Brain pericyte (primary cell): ENCODE measurements around the gene ALG14.

Source experiments
- DNase-seq: peaks from one replicate; pipeline ENCODE4 v3.0.0-alpha.2; 2012; ENCODE audit warnings: low read depth, low spot score

ALG14 gene

GRCh38 chr1:94981575-94981973, 91.2 kb downstream of the ALG14 start:
- DNase-seq, result no peak

- DNase-seq, result no peak
These were observed 91.9 kb downstream of the ALG14 start for GRCh38 chr1:94980582-94981574.

GRCh38 chr1:94979656-94980581, 92.8 kb downstream of the ALG14 start:
- no peak for DNase-seq

GRCh38 chr1:94979131-94979530, 93.6 kb downstream of the ALG14 start:
- no peak for DNase-seq

- DNase-seq, result no peak
These were observed 94.3 kb downstream of the ALG14 start for GRCh38 chr1:94978401-94978800.

- DNase-seq, result no peak
These were observed 95.7 kb downstream of the ALG14 start for GRCh38 chr1:94976971-94977548.

GRCh38 chr1:94974824-94975223, 97.9 kb downstream of the ALG14 start:
- no peak for DNase-seq

GRCh38 chr1:94974241-94974640, 98.5 kb downstream of the ALG14 start:
- no peak for DNase-seq

- no peak for DNase-seq
These were observed 99.3 kb downstream of the ALG14 start for GRCh38 chr1:94973309-94973922.

- no peak for DNase-seq
These were observed 101.2 kb downstream of the ALG14 start for GRCh38 chr1:94971491-94971924.

GRCh38 chr1:94970783-94971182, 102.0 kb downstream of the ALG14 start:
- DNase-seq, result no peak

- DNase-seq, result no peak
These were observed 103.6 kb downstream of the ALG14 start for GRCh38 chr1:94969137-94969536.

GRCh38 chr1:94966033-94966432, 106.7 kb downstream of the ALG14 start:
- DNase-seq, result no peak

- DNase-seq, result no peak
These were observed 108.9 kb downstream of the ALG14 start for GRCh38 chr1:94963864-94964263.

- no peak for DNase-seq
These were observed 110.1 kb downstream of the ALG14 start for GRCh38 chr1:94962409-94963265.

- DNase-seq, result no peak
These were observed 110.8 kb downstream of the ALG14 start for GRCh38 chr1:94961988-94962387.

- no peak for DNase-seq
These were observed 111.2 kb downstream of the ALG14 start for GRCh38 chr1:94961582-94961981.

- no peak for DNase-seq
These were observed 114.7 kb downstream of the ALG14 start for GRCh38 chr1:94958081-94958480.

- DNase-seq, result no peak
These were observed 116.8 kb downstream of the ALG14 start for GRCh38 chr1:94955767-94956632.
